PC-3 (cell line): ENCODE data around the gene RBMS3. TPM values are rescaled to one million over a fixed set of nuclear protein-coding genes. Genes with fewer than 3 reads are reported as not detected.

Experiments
- ATAC-seq: fragments of 200-7000 bp; cut with Tn5 transposase; 2 replicates; pipeline ENCODE4 v1.9.1; 2020; ENCODE audit warnings: mild to moderate bottlenecking, moderate library complexity
- BruUV-seq: library from RNA; stranded (reverse); fragments of 400-500 nt; replicated peaks from 2 replicates; lab custom pipeline; 2021; lab: Mats Ljungman, UMichigan
- CTCF ChIA-PET: fragments of 300-600 bp; sonication (Branson Sonifier 250); formaldehyde crosslinking; loops from one replicate; lab custom pipeline; 2022; ENCODE audit warnings: antibody characterized with exemption; lab: Charles Lee
- POLR2A ChIA-PET: fragments of 300-600 bp; sonication (Branson Sonifier 250); formaldehyde crosslinking; loops from one replicate; lab custom pipeline; 2022; ENCODE audit warnings: antibody characterized with exemption; ENCODE audit not compliant: unreplicated experiment; lab: Charles Lee
- DNase-seq: peaks from one replicate; pipeline ENCODE4 v3.0.0-alpha.2; 2015
- H2AFZ ChIP-seq: fragments of 300-600 bp; sonication (generic); 2 replicates; pipeline ENCODE4 v1.6.0; 2016; ENCODE audit warnings: antibody characterized with exemption, low read length
- H3F3A ChIP-seq: fragments of 300-600 bp; sonication (generic); one replicate; pipeline ENCODE4 v1.6.0; 2017; ENCODE audit warnings: antibody characterized with exemption, low read length, control low read depth, mild to moderate bottlenecking; ENCODE audit not compliant: unreplicated experiment
- H3K27ac ChIP-seq: fragments of 300-600 bp; sonication (generic); 2 replicates; pipeline ENCODE4 v1.5.1; 2016; ENCODE audit warnings: mild to moderate bottlenecking, low read length
- H3K27me3 ChIP-seq: fragments of 300-600 bp; sonication (generic); 2 replicates; pipeline ENCODE4 v1.6.1; 2016; ENCODE audit warnings: low read length, mixed read lengths
- H3K36me3 ChIP-seq: fragments of 300-600 bp; sonication (generic); 2 replicates; pipeline ENCODE4 v1.6.1; 2016; ENCODE audit warnings: low read depth, mixed run types, low read length, mixed read lengths
- H3K4me1 ChIP-seq: fragments of 300-600 bp; sonication (generic); 2 replicates; pipeline ENCODE4 v1.5.1; 2016; ENCODE audit warnings: low read length; ENCODE audit not compliant: insufficient read depth
- H3K4me2 ChIP-seq: fragments of 300-600 bp; sonication (generic); 2 replicates; pipeline ENCODE4 v1.6.0; 2016; ENCODE audit warnings: low read length
- H3K4me3 ChIP-seq: fragments of 300-600 bp; sonication (generic); 2 replicates; pipeline ENCODE4 v1.5.1; 2016; ENCODE audit warnings: mild to moderate bottlenecking, low read length, mixed read lengths
- H3K79me2 ChIP-seq: fragments of 300-600 bp; sonication (generic); 2 replicates; pipeline ENCODE4 v1.6.1; 2017; ENCODE audit warnings: low read length, mixed read lengths
- H3K9ac ChIP-seq: fragments of 300-600 bp; sonication (generic); 2 replicates; pipeline ENCODE4 v1.6.0; 2016; ENCODE audit warnings: mild to moderate bottlenecking, low read length
- H3K9me2 ChIP-seq: fragments of 300-600 bp; sonication (generic); replicated peaks from 2 replicates; pipeline ENCODE4 v1.6.1; 2016; ENCODE audit warnings: mixed run types, low read length, mixed read lengths
- H3K9me3 ChIP-seq: fragments of 300-600 bp; sonication (generic); 2 replicates; pipeline ENCODE4 v1.6.1; 2016; ENCODE audit warnings: low read length, mixed read lengths
- H4K20me1 ChIP-seq: fragments of 300-600 bp; sonication (generic); 2 replicates; pipeline ENCODE4 v1.6.1; 2016; ENCODE audit warnings: low read length, mixed read lengths
- CTCF ChIP-seq: fragments of 300-600 bp; sonication (generic); conservative IDR thresholded peaks from 2 replicates; pipeline ENCODE4 v1.5.1; 2017; ENCODE audit warnings: antibody characterized with exemption, low read depth, mild to moderate bottlenecking, low read length
- EZH2 ChIP-seq: fragments of 300-600 bp; sonication (generic); IDR thresholded peaks from one replicate; pipeline ENCODE4 v1.6.1; 2017; ENCODE audit warnings: antibody characterized with exemption, mild to moderate bottlenecking, low read length; ENCODE audit not compliant: unreplicated experiment
- EZH2phosphoT487 ChIP-seq: fragments of 300-600 bp; sonication (generic); IDR thresholded peaks from 2 replicates; pipeline ENCODE4 v1.6.1; 2018; ENCODE audit warnings: mild to moderate bottlenecking, antibody characterized with exemption, low read length, borderline replicate concordance
- intact Hi-C: fragments of 100-400 bp; cut with micrococcal nuclease; formaldehyde crosslinking; loops from 2 replicates; pipeline ENCODE4 v1.9.0; 2023
- total RNA-seq: library from RNA; depleted of rRNA; stranded (reverse); fragments of >200 nt; gene quantifications from 2 replicates; pipeline ENCODE4 v1.2.3, GENCODE V29; 2014

RBMS3 gene
- total RNA-seq, 1 experiment from 2014 or later: 5.4 TPM

- intact Hi-C loops: loop anchor here (5.0 kb wide), 1 partner anchor 410 kb away; no protein-coding TSS in a partner anchor
- no peaks in the 10 kb centered on the region for H3K27me3 ChIP-seq
- DNase-seq (no peak), ATAC-seq (no peak)
- no peaks in the 10 kb centered on the region for H4K20me1 ChIP-seq
- no peaks in the 10 kb centered on the region for H3K79me2 ChIP-seq
- H3K4me3 ChIP-seq: no peak overlapping the region
- BruUV-seq: no TSS peak
- CTCF ChIA-PET: no interaction called here
- no peaks in the 10 kb centered on the region for H3F3A ChIP-seq
- H3K9me3 ChIP-seq: no peaks in the 10 kb centered on the region
- no peaks in the 10 kb centered on the region for H3K36me3 ChIP-seq
- no peaks in the 10 kb centered on the region for H3K9me2 ChIP-seq
- H3K4me2 ChIP-seq: no peak overlapping the region
- H3K27ac ChIP-seq: no peak overlapping the region
- TF ChIP-seq EZH2phosphoT487 (no peak), EZH2 (no peak), CTCF (no peak)
- H3K4me1 ChIP-seq: peaks cover 33% of the 10 kb centered on the region
- H2AFZ ChIP-seq: no peak overlapping the region
- no peak overlapping the region for H3K9ac ChIP-seq
- POLR2A ChIA-PET: no interaction called here
Measured at GRCh38 chr3:29612536-29612935, 331.7 kb downstream of the RBMS3 start.

- H4K20me1 ChIP-seq: no peaks in the 10 kb centered on the region
- H3K36me3 ChIP-seq: no peaks in the 10 kb centered on the region
- ChIA-PET POLR2A (no interaction called here), CTCF (no interaction called here)
- H3K4me2 ChIP-seq: no peak overlapping the region
- H3K4me1 ChIP-seq: peaks cover 19% of the 10 kb centered on the region
- no peaks in the 10 kb centered on the region for H3F3A ChIP-seq
- TF ChIP-seq CTCF: no peak
- TF ChIP-seq EZH2phosphoT487: no peak
- no peak for TF ChIP-seq EZH2
- no TSS peak for BruUV-seq
- no peak for DNase-seq
- no peak overlapping the region for H3K4me3 ChIP-seq
- no peak overlapping the region for H3K27ac ChIP-seq
- no peak overlapping the region for H3K9ac ChIP-seq
- intact Hi-C loops: loop anchor here (5.0 kb wide), 1 partner anchor 413 kb away; no protein-coding TSS in a partner anchor
- no peak overlapping the region for H2AFZ ChIP-seq
- no peaks in the 10 kb centered on the region for H3K79me2 ChIP-seq
- H3K9me2 ChIP-seq: no peaks in the 10 kb centered on the region
- H3K27me3 ChIP-seq: no peaks in the 10 kb centered on the region
- H3K9me3 ChIP-seq: no peaks in the 10 kb centered on the region
- no peak for ATAC-seq
Measured at GRCh38 chr3:29614954-29615353, 334.1 kb downstream of the RBMS3 start.

GRCh38 chr3:29618395-29619282 lies 337.8 kb downstream of the RBMS3 start:
- Histone ChIP-seq H3F3A (no peaks in the 10 kb centered on the region), H3K4me1 (no peaks in the 10 kb centered on the region), H3K4me2 (no peak overlapping the region), H3K27me3 (no peaks in the 10 kb centered on the region), H3K9me3 (no peaks in the 10 kb centered on the region), H3K36me3 (no peaks in the 10 kb centered on the region), H3K79me2 (no peaks in the 10 kb centered on the region), H2AFZ (no peak overlapping the region), H3K9ac (no peak overlapping the region), H3K9me2 (no peaks in the 10 kb centered on the region), H3K27ac (no peak overlapping the region), H3K4me3 (no peak overlapping the region), H4K20me1 (no peaks in the 10 kb centered on the region)
- no peak for ATAC-seq
- CTCF ChIA-PET: no interaction called here
- POLR2A ChIA-PET: no interaction called here
- TF ChIP-seq CTCF (no peak), EZH2phosphoT487 (no peak), EZH2 (no peak)
- BruUV-seq: no TSS peak
- intact Hi-C loops: no loop called here
- DNase-seq: no peak
